Choroid plexus epithelial cell (primary cell): ENCODE data around the gene DDX21.
"Not testable (repeated sequence)": the region's sequence is repeated elsewhere in the genome, so short reads cannot be mapped to it uniquely, and the experiment has no call there.

Experiments
- DNase-seq: peaks from one replicate; pipeline ENCODE4 v3.0.0-alpha.2; 2010; ENCODE audit warnings: low read depth
- H3K4me3 ChIP-seq: 2 replicates; pipeline ENCODE4 v1.5.1; 2011; ENCODE audit warnings: low read depth, mild to moderate bottlenecking, control low read depth, low read length, moderate library complexity
- CTCF ChIP-seq: conservative IDR thresholded peaks from 2 replicates; pipeline ENCODE4 v1.5.1; 2011; ENCODE audit warnings: low read depth, mild to moderate bottlenecking, control low read depth, inconsistent platforms, low read length, moderate library complexity

Gene DDX21

GRCh38 chr10:68938884-68939283 is 17.1 kb upstream of the DDX21 start:
- DNase-seq: no peak
- no peak for TF ChIP-seq CTCF
- no peak overlapping the region for H3K4me3 ChIP-seq

- not testable (repeated sequence) for H3K4me3 ChIP-seq, DNase-seq
Measured at GRCh38 chr10:68940917-68941316, 15.1 kb upstream of the DDX21 start.

GRCh38 chr10:68950598-68950997 is 5.4 kb upstream of the DDX21 start:
- DNase-seq: no peak
- no peak for TF ChIP-seq CTCF
- H3K4me3 ChIP-seq: no peak overlapping the region

- no peak overlapping the region for H3K4me3 ChIP-seq
- no peak for DNase-seq
- no peak for TF ChIP-seq CTCF
Measured at GRCh38 chr10:68954904-68955303, 1.1 kb upstream of the DDX21 start.

GRCh38 chr10:68955355-68955831 is 577 bp upstream of the DDX21 start:
- TF ChIP-seq CTCF: no peak
- peak overlapping the region; percentile 99 for H3K4me3 ChIP-seq

GRCh38 chr10:68957284-68957615 is 1.3 kb downstream of the DDX21 start:
- no peak for DNase-seq
- H3K4me3 ChIP-seq: peak overlapping the region; percentile 99
- TF ChIP-seq CTCF: no peak

More at GRCh38 chr10:68955355-68955831, 577 bp upstream of the DDX21 start:
- DNase-seq: no peak

- DNase-seq: peak; percentile 23
- peak overlapping the region; percentile 99 for H3K4me3 ChIP-seq
- TF ChIP-seq CTCF: no peak
Measured at GRCh38 chr10:68957654-68958053, 1.7 kb downstream of the DDX21 start.
